ENCODE data around the gene HECW1. TPM values are rescaled to one million over a fixed set of nuclear protein-coding genes. Genes with fewer than 3 reads are reported as not detected.
A peak's percentile ranks its signal among the peaks of the same experiment; 100 is the strongest.
"Not testable (repeated sequence)": the region's sequence is repeated elsewhere in the genome, so short reads cannot be mapped to it uniquely, and the experiment has no call there.

HECW1 gene
- total RNA-seq, 1 donor from 2014 or later, result 4.1 TPM

DNA sequence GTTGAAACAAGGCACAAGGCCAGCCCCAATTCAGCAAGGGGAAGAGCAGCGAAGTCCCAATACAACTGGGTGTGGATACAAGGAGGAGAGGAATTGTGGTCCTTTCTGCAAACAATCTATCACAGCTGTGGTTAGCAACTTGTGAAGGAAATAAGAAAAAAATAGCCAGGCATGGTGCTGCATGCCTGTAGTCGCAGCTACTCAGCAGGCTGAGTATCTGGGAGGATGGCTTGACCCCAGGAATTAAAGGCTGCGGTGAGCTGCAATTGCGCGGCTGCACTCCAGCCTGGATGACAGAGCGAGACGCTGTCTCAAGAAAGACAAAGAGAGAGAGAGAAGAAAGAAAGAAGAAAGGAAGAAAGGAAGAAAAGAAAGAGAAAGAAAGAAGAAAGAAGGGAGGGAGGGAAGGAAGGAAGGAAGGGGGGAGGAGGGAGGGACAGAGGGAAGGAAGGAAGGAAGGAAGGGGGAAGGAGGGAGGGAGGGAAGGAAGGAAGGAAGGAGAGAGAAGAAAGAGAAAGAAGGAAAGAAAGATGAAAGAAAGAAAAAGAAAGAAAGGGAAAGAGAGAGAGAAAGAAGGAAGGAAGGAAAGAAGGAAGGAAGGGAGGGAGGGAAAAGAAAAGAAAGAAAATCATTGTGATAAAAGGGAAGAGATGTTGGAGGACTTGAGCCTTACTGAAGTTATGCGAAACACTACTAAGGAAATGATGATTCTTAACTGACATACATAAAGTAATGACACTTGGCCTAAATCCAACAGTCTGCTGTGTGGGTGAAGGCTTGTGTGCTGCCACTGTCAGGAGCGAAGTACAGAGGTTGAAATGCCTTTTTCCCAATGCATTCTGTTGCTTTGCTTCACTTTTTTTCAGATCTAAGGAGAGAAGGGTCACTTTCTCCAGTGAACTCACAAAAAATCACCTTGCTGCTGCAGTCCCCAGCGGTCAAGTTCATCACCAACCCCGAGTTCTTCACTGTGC, 353.4 kb downstream of the HECW1 start:
- peak; percentile 16 for DNase-seq (ENCODE audit: low spot score)

DNA sequence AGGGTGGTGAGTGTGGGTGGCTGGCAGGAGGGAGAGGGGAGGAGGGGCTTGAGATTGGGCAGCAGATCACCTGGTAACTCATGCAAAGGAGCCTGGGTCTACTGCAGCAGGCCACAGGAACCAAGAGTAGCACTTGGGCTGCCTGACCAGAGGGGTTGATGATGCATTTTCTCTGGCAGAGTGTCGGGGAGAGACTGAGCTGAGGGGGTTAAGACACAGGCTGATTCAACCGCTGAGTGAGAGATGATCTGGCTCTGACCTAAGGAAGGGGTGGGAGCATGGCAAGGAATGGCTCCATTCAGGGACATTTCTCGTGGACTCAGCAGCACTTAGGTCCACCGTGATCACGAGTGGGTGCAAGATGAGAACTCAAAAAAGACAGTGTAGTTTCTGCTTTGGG, 355.0 kb downstream of the HECW1 start:
- DNase-seq (ENCODE audit: low spot score), result peak; percentile 25

DNA sequence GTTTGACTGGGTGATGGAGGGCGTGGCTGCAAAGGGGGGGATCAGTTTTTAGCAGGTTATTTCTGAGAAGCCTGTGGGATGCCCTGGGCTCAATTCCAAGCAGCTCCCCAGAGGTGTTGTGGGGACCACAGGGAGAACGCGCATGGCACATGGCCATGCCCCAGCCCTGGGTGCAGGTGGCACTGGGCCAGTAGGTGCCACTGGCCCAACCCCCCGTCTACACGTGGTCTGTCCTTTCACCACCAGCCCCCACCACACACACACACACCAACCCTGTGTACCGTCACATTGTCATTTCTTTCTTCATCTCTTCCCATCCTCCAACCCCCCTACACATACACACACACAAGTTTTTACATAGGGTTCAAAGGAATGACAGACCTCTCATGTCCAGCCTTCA, 355.4 kb downstream of the HECW1 start:
- DNase-seq (ENCODE audit: low spot score), result no peak

DNA sequence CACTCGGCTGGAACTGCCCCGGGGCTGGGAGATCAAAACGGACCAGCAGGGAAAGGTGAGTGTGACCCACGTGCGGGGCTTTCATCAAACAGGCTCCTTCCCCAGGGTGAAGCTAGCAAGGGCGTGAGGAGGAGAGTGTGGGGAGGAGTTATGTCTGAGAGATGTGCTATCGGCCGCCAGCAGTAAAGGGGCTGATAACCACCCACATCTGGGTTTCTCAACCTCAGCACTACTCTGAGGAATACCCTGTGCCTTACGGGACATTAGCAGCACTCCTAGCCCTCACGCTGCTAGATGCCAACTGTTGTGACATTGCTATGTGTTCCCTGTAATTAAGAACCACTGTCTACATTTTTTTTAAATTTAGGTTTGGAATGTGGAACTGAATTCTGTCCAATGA, 356.6 kb downstream of the HECW1 start:
- DNase-seq (ENCODE audit: low spot score), result no peak

DNA sequence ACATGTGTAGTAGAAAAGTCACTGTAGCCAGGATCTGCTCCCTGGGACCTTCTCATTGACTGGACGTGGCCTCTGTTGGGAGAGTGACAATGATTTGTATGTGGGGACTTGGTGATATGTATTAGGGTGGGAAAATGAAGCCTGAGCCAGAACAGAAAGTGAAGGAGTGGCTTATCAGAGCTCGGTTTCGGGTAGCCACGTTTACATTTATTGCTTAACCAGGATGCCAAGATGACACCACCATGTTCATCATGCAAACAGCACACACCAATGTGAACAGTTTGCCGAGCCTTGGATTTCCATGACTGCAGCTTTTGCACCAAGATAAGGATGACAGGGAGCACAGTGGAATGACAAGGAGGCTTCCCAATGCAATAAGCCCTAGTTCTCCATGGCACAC, 357.7 kb downstream of the HECW1 start:
- DNase-seq (ENCODE audit: low spot score), result no peak

DNA sequence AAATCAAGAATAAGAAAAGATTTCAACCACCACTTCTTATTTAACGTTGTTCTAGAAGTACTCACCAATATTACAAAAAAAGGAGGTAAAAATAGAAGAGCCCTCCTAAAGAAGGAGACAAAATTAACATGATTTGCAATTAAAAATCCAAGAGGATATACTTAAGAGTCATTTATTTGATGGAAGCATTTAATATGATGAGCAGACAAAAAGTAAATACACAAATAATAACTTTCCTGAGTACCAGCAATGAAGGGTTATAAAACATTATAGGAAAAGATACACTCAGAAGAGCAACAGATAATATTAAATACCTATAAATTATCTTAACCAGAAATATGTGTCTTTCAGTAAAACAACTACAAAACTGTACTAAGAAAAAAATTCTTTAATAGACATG, 363.5 kb downstream of the HECW1 start:
- DNase-seq (ENCODE audit: low spot score), result no peak

DNA sequence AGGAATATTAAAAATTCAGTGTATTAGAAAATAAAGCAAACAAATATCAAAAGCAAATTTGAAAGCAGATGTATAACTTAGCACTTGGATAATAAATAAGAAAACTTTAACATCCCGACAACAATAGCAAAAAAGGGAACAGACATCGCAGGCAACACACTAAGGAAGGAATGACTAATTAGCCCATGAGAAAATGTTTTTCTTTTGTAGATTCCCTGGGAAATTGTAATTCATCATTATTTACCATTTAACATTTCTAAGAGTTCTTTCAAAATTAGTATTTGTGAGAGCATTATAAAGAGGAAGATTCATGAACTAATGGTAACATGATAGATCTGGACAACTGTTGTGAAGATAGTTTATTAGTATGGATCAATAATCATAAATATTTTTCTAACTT, 364.4 kb downstream of the HECW1 start:
- DNase-seq (ENCODE audit: low spot score), result no peak

DNA sequence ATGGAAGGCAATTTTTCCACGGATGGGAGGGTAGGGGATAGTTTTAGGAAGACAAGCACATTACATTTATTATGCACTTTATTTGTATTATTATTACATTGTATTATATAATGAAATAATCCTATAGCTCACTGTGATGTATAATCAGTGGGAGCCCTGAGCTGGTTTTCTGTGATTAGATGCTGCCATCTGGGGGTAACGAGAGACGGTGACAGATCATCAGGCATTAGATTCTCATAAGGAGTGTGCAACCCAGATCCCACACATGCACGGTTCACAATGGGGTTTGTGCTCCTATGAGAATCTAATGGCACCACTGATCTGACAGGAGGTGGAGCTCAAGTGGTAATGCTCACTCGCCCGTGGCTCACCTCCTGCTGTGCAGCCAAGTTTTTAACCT, 366.6 kb downstream of the HECW1 start:
- DNase-seq (ENCODE audit: low spot score), result no peak

DNA sequence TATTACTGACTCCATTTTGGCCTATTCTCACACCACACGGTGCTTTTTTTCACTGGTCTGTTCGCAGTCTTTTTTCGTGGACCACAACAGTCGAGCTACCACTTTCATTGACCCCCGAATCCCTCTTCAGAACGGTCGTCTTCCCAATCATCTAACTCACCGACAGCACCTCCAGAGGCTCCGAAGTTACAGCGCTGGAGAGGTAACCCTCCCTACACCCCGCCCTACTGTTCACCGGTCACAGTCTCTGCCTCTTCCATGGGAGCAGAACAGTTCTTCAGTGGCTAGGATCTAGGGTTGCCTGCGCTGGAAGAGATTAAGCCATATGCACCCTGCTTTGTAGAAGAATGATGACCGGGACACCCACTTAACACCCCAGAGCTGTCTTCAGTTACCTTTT, 367.1 kb downstream of the HECW1 start:
- no peak for DNase-seq (ENCODE audit: low spot score)

DNA sequence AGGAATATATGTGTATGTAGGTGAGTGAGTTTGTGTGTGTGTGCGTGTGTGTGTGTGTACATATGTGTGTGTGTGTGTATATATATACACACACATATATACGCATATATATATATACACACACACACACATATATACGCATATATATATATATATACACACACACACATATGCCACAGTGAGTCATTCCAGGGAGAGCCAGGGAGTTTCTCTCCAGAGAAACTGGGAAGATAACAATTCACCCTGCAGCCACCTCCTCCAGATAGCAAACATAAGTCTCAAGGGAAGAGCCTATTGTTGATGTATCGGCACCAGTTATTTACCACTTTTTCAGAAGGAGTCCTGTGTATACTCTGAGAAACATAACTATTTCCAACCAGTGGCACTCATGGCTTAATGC, 368.1 kb downstream of the HECW1 start:
- DNase-seq (ENCODE audit: low spot score), result no peak

DNA sequence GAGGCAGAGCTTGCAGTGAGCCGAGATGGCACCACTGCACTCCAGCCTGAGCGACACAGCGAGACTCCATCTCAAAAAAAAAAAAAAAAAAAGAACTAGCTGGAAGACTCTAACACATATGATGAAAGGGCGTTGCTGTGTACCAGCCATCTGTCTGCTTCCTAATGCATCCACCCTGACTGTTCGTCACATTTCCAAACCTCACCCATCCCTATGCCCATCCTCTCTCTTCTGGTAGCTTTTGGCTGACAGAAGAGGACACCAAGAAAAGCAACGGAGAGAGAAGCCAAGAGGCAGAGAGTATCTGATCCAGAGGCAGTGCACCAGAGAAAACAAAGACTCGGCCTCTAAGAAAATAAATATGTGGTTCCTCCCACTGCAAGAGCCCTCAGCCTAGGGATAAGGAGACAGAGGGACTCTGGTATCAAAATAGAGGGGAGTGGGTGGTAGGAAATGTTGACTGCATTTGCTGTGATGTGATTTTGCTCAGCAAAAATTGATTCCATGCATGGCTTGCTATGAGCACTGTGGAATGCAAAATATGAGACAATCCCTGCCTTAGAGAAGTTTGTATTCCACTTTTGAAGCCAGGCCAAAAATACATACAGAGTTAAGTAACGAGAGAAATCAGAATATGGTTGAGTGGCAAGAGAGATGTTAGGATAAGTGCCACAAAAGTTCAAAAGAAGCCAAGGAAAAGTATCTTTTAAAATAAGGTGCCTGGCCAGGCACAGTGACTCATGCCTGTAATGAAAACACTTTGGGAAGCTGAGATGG, 369.6 kb downstream of the HECW1 start:
- peak; percentile 56 for DNase-seq (ENCODE audit: low spot score)

DNA sequence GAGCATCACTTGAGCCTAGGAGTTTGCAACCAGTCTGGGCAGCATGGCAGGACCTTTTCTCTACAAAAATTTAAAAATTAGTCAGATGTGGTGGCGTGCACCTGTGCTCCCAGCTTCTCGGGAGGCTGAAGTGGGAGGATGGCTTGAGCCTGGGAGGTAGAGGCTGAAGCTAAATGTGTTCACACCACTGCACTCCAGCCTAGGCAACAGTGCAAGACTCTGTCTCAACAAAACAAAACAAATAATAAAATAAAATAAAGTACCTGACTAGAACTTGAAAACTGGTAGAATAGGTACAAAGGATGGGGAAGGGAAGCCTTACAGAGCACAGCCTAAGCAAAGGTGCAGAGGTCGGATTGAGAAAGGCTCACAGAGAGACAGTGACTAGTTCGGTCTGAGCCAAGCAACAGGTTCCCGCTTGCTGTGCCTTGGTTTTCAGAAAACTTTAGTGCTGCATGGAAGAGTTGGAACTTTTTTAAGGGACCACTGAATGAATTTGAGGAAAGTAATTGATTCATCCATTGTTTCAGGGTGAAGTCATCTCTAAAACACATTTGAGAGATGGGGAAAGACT, 370.3 kb downstream of the HECW1 start:
- DNase-seq (ENCODE audit: low spot score), result no peak

DNA sequence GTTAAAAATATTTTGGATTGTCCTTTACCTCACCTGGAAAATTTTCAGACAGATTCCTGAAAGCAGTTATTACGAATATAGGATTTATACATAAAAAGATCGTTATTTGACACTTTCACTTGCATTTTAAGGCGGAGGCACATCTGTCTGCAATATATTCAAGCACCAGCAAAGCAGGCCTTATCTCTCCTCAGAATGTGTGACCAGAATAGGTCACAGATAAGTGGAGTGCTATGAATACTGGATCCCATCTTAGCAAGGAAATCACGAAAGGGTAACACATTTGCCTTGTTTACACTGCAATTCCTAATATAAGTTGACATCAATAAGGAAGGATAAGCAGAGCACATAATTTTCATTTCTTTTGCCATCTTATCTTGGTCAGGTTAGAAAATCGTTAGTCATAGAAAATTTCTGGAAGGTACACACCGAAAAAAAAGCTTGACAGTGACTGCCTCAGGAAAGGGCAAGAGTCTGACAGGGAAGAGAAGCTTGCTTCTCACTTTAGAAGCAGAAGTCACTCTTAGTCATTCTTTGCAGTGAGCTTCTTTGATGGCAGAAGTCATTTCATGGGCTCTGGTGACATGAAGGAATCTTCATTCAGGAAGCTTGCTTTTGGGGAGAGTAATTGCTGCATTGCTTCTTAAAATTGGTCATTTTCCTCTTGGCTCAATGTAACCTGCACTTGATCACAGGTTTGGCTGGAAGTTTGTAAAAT, 372.4 kb downstream of the HECW1 start:
- DNase-seq (ENCODE audit: low spot score), result no peak

DNA sequence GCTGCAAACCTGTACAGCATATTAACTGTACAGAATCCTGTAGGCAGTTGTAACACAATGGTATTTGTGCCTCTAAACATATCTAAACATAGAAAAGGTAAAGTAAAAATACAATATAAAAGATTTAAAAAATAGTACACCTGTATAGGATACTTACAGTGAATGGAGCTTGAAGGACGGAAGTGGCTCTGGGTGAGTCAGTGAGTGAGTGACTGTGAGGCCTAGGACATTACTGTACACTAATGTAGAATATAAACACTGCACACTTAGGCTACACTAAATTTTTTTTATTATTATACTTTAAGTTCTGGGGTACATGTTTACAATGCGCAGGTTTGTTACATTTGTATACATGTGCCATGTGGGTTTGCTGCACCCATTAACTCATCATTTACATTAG, 373.1 kb downstream of the HECW1 start:
- DNase-seq (ENCODE audit: low spot score), result no peak

DNA sequence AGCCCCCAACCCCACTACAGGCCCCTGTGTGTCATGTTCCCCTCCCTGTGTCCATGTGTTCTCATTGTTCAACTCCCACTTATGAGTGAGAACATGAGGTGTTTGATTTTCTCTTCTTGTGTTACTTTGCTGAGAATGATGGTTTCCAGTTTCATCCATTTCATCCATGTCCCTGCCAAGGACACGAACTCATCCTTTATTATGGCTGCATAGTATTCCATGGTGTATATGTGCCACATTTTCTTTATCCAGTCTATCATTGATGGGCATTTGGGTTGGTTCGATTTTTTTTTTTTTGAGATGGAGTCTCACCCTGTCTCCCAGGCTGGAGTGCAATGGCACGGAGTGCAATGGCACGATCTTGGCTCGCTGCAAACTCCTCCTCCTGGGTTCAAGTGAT, 373.6 kb downstream of the HECW1 start:
- not testable (repeated sequence) for DNase-seq (ENCODE audit: low spot score)

DNA sequence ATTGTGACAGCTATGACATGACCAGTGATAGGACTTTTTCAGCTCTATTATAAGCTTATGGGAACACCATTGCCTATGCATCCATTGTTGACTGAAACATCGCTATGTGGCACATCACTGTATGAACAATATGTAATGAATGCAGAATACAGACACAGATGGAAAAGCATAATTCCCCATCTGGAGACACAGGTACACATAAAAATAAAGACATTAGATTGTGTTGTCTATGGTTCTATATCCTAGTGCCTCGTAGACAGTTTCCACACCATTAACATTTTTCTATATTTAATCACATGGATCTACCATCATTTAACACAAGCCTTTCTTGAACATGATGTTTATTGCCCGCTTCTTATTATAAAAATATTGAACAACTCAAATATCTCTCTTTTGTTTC, 374.2 kb downstream of the HECW1 start:
- no peak for DNase-seq (ENCODE audit: low spot score)

DNA sequence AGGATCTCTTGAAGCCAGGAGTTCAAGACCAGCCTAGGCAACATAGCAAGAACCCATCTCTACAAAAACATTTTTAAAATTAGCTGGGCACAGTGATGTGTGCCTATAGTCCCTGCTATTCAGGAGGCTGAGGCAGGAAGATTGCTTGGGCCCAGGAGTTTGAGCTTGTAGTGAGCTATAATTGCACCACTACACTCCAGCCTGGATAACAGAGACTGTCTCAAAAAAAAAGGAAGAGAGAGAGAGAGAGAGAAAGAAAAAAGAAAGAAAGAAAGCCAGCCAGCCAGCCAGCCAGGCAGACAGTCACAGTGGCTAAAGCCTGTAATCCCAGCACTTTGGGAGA, 375.3 kb downstream of the HECW1 start:
- no peak for DNase-seq (ENCODE audit: low spot score)

DNA sequence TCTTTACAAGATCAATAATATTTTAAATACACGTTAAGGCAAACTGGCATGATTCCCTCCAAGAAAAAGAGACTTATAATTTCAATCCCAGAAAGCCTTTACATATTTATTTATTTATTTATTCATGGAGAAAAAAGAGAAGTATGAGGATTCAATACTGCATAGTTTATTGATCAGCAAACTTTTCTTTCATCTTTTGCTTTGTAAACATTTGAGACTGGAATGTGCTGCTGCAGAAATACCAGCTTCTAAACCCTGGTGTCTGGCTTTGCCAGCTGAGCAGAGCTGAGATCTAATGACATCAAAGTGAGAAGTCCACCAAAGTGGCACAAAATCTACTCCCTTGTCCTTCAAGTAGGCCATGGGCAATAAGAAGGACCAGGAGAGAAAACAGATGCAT, 376.8 kb downstream of the HECW1 start:
- DNase-seq (ENCODE audit: low spot score), result no peak

DNA sequence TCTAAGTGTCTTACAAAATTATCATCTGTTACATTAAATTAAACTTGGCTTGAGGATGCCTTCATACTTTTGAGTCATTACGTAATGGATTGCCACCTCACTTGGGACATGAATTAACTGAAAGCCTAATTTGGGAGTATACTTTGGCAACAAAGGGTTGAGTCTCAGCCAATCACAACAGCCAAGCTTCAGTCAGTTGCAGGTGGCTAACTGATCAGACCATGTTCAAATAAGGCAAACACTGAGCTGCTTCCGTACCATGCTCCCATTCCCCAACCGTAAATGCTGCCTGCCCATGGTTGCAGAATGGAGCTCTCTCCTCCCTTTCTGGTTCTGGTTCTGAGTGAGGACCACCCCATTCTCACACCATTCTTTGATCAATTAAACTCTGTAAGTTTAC, 377.6 kb downstream of the HECW1 start:
- no peak for DNase-seq (ENCODE audit: low spot score)

DNA sequence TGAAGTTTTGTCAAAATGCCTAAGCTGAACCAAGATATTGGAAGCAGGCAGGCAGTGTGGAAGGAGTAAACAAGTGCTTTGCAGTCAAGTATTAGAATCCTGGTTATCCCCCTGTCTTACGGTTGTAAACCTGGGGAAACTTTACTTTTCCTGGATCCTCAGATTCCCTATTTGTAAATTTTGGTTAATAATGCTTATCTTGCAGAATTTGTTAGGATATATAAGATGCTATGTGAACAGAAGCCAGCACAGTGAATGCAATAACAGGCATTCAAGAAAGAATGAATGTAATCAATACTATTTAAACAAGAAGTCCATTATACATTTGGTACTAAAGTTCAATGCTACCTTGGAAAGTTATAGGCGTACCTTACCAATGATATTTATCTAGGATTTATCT, 378.7 kb downstream of the HECW1 start:
- DNase-seq (ENCODE audit: low spot score), result no peak

DNA sequence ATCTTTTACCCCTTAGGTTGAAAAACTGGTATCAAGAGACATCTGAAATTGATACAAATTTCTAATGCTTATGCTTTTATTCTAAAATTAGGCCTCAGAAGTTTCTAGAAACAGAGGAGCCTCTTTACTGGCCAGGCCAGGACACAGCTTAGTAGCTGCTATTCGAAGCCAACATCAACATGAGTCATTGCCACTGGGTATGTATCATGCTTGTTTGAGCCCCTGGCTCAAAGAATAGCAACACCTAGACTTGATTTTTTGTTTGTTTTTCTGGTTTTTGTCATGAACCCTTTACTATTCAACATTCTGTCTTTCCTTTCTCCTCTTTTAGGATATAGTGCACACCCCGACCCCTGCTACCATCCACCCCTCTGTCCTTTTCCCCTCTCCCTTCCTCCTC, 379.5 kb downstream of the HECW1 start:
- peak; percentile 17 for DNase-seq (ENCODE audit: low spot score)

DNA sequence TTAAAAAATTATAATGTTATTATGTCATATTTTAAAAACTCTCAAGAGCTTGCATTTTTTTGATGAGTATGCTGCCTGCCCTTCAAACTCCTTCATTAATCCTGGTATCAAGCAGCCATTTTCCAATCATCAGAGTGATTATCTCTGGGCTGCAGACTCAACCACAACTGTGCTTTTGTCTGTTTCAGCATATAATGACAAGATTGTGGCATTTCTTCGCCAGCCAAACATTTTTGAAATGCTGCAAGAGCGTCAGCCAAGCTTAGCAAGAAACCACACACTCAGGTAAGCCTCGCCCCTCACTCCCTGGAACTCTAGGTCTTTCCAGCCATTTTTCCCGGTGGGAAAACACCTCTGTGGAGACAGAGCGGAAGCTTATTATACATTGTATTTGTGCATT, 380.4 kb downstream of the HECW1 start:
- no peak for DNase-seq (ENCODE audit: low spot score)

All from umbilical cord (tissue), 2 donors.